GM19193 (cell line): Measurements from ENCODE around the gene NASP.

Source experiments
- POLR2A ChIP-seq: IDR thresholded peaks from 4 replicates; pipeline ENCODE4 v1.6.1; 2011; ENCODE audit not compliant: insufficient read depth, insufficient read length; ENCODE audit errors: extremely low read depth

Gene NASP

DNA sequence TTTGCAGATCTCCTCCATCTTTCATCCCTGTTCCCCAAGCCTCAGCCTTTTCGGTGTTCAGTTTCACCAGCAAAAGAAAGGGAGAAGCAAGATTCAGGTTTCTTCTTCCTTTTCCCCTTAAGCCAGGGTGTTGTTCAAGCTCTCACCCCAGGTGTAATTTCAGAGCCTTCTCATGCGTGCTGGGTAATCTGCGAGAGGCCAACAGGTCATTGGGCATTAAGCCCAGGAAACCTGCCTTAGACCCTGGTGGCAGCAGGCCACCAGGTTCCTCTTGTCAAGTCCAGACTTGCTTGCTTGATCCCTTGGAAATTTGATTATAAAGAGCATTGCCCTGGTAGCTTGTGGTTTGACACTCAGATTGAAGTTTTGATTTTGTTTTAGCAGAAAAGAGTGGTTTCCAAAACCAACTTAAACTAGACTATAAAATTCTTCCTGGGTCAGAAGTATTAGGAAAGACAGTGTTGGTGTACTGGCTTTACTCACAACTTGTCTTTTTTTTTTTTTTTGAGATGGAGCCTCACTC, 26.4 kb upstream of the NASP start:
- no peak for TF ChIP-seq POLR2A

DNA sequence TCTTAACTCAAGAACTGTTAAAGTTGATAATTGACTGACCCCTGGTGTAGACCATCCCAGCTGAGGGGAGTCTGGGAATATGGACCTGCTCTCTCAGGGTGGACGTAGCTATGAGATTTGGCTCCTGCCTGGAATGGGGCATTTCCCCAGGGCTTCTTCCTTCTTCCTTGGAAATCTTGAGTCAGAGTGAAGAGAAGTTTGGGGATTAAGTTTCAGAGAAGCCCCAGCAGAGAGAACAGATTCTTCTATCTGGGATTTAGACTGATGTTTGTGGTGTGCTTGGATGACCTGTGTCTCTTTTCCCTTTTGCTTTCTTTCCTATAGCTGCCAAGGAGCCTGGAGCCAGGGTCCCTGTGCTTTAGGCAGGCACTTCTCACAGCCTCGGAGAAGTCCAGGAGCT, 20.0 kb upstream of the NASP start:
- no peak for TF ChIP-seq POLR2A

DNA sequence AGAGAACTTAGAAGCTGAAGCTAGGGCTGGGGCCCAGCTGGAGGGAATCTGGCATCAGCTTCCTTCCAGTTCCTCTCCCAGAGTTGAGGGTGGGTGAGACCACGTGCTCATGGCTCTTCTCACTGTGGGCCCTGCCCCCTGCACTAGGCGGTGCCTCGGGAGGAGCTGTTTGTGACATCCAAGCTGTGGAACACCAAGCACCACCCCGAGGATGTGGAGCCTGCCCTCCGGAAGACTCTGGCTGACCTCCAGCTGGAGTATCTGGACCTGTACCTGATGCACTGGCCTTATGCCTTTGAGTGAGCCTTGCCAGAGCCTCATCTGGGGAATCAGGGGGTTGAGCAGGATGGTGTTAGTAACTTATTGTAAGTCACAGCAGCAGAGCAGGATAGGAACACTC, 17.1 kb upstream of the NASP start:
- no peak for TF ChIP-seq POLR2A

DNA sequence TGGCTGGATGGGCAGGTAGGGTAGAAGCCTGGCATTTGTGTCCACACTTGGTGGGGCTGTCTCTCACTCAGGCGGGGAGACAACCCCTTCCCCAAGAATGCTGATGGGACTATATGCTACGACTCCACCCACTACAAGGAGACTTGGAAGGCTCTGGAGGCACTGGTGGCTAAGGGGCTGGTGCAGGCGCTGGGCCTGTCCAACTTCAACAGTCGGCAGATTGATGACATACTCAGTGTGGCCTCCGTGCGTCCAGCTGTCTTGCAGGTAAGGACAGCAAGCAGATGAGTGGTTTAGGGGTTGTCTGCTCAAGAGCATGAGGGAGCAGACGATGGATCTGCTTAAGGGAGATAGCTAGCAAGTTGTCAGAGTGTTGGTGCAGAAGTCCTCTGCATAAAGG, 15.9 kb upstream of the NASP start:
- no peak for TF ChIP-seq POLR2A

DNA sequence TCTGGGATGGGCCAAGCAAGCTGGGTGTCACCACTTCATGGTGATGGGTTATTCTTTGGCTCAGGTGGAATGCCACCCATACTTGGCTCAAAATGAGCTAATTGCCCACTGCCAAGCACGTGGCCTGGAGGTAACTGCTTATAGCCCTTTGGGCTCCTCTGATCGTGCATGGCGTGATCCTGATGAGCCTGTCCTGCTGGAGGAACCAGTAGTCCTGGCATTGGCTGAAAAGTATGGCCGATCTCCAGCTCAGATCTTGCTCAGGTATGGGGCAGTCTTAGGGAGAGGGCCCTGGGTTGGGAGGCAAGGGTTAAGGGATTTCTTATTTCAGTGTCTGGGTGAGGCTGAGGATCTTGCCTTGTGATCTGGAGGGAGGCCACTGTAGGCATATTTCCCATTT, 15.4 kb upstream of the NASP start:
- TF ChIP-seq POLR2A: no peak

DNA sequence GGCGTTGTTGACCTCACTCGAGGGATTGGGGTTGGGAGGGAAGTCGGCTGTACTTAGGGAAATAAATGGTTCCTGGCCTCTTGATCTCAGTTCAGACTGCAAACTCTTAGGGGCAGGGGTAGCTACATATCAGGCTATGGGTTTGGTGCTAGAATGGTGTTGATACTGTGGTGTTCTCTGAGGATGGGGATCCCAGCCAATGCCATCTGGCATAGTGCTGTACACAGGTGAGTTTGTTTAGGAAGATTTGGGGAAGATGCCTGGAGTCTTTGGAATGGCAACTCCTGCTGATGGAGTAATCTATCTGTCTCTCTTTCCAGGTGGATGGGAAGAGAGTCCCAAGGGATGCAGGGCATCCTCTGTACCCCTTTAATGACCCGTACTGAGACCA, 14.3 kb upstream of the NASP start:
- no peak for TF ChIP-seq POLR2A

DNA sequence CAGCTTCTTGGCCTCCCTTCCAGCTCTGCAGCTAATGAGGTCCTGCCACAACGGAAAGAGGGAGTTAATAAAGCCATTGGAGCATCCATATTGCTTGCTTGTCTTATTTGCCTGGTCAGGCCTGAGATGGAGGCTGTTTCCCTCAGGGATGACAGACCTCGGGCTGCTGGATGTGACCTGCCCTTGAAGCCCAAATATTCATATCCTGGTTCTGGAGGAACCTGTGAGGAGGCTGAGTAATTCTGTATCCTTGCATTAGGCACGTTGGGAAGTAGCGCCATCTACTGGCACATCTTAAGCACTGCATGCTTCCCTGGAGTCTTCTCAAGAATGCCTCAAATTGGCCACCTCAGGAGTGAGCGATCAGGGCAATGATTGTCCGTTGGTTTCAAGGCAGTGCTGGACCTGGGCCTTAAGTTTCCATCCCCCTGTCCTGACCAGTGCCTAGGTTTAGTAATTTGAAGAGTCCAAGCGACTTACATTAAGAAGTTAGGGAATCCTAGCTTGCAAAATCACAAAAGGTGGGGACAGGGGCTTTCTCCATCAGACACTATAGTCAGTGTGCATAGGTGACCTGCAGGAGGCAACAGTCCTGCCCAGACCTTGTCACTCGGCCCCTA, 13.8 kb upstream of the NASP start:
- no peak for TF ChIP-seq POLR2A

DNA sequence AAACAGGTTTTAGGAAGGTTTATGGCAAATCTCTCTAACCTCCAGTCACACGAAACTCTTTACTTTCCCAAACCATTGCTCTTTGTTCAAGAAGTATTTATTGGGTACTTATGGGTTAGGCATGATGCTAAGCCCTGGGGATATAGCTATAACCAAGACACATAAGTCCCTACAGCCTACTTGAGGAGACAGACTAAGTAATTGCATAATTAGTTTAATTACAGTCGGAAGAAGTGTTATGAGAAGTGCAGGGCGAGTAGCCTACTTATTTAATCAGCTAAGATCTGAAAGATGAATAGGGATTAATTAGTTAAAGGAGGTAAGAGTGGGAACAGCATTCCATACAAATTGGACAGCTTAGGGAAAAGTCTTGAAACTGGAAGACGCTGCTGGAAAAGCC, 13.2 kb upstream of the NASP start:
- TF ChIP-seq POLR2A: no peak

DNA sequence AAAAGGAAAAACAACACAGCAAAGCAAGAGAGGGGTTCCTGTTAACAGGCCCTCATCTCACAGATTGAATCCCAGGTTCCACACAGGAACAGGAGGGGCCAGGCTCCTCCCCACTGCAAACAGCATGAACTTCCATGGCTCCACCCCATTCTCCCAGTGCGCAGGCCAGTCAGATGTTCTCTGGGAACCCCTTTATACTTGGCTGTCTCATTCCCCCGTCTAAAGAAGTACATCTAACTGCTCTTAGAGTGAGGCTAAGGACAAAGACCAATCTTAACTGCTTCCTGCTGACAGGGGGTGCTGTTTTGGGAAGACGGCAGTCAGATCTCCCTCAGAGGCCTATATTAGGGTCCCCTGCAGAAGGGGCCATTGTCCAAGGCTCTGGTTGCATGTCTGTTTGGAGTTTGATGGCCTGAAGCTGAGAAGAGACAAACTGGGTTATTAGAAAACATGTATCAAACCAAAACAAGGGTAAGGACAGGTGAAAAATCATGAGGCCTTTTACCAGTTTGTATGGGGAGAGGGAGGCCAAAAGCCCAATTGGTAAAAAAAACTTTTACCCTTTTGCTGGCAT, 10.5 kb upstream of the NASP start:
- no peak for TF ChIP-seq POLR2A

DNA sequence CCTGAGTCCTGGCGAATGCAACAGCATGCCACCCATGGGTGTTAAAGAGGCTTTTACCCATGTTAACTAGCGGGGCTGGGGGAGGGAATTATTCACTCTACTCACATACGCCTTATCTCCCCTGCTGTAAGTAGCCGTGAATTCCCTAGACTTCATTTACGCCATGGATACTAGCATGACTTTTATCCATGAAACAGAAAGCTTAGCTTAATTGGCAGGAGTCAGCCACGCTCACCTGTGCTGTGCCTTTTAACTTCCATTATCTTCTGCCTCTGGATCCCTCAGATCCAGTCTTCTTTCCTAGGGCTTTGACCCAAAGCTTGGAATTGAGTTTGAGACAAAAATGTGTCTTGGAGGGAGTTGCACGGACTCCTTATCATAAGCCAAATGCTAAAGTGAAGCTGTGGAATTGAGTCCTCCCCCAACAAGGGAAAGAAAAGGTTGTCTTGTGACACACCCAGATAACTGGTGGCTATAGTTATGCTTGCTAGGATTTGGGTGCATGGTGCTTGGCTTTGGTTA, 9.7 kb upstream of the NASP start:
- TF ChIP-seq POLR2A: no peak

DNA sequence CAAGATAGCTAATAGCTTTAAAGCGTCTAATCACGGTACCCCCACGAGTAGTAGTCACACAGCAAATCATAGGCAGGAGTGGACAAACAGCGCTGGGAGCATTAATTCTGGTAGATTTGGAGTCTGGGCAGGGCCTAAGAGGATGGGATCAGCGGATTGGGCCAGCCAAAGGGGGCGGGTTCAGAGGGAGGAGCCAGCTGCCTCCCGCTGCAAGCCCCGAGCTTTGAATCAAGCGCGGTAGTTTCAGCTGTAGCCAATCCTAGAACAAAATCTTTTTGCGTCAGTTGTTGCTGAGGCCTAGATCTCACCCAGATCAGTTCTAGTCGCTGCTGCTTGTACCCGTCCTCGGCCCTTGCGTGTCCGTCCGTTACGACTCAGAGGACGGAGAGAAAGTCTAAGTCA, 576 bp upstream of the NASP start:
- no peak for TF ChIP-seq POLR2A

DNA sequence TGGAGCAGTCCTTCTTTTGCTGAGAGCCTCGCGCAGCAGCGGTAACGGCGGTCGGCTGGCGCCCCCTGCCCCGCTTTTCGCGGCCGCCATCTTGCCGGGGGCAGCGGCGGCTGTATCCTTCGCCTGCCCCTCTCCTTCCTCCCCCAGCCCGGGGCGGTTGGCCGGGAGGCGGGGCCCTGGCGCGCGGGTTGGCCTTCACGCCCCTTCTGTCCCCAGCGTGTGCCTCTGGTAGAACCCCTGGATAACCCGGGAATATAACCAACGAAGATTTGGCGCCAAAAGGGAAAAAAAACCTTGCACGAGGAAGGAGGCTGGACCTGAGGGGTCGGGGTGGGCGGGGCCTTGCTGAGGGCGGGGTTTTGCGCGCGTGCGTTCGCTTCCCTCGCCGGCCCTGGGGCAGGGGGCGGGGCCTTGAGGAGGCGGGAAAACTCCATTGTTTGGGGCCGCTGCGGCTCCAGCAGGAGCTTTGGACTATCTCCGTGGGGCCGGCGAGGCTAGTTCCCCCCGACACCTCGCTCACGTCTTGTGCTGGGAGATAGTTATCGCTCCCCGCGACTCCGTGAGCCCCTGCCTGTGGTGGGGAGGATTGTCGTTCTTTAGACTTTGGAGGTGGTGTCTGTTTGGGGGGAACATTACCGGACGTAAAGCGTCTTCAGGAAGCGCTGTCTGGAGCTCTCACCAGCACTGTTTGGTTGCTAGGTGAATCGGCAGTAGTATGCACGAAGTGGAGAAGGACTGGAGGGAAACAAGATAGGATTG, 689 bp downstream of the NASP start:
- no peak for TF ChIP-seq POLR2A

DNA sequence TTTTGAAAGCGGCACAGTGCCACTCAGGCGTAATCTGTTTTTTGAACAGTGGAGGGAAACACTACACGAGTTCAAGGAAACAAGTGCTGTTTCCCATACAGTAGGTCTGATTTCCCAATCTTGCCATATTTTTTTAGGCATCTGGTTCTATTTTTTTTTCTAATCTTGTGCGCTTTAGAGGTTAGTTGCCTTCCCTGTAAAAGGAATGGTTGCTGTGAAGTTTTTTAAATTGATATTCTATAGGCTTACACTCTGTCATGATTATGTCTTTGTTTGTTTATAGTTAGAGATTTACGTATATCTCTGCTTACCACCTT, 1.2 kb downstream of the NASP start:
- TF ChIP-seq POLR2A: no peak

DNA sequence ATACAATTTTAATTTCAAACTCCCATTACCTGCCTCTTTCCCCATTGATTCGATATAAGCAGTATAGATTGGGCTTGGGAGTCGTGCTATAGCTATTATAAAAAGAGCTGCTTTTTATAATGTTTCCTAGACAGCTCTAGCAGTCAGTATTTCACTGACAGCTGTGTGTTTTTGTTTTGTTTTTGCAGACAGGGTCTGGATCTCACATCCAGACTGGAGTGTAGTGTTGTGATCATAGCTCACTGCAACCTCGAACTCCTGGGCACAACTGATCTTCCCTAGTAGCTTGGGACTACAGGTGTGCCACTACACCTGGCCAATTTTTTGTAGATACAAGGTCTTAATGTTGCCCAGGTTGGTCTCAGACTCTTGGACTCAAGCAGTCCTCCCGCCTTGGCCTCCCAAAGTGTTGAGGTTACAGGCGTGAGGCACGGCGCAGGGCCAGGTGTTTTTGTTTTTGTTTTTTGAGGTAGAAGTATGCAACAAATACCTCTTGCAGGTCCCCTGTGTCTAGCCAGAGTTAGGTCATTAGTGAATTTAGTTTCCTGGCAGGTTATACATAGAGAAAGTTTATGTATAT, 1.7 kb downstream of the NASP start:
- TF ChIP-seq POLR2A: no peak

DNA sequence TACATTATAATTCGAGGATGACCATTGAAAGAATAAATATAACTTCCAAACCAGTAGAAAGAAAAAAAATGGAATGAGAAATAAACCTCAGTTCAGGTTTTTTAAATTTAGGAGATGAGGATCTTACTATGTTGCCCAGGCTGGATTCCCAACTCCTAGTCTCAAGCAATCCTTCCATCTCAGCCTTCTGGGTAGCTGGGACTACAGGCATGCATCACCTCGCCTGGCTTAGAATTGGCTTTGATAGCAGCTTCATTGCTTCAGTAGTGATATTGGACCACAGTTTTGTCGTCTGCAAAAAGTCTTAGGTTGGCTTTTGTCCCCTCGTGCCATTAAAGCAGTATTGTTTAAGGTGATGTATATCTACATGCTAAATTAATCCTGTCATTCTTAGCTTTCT, 2.9 kb downstream of the NASP start:
- no peak for TF ChIP-seq POLR2A

DNA sequence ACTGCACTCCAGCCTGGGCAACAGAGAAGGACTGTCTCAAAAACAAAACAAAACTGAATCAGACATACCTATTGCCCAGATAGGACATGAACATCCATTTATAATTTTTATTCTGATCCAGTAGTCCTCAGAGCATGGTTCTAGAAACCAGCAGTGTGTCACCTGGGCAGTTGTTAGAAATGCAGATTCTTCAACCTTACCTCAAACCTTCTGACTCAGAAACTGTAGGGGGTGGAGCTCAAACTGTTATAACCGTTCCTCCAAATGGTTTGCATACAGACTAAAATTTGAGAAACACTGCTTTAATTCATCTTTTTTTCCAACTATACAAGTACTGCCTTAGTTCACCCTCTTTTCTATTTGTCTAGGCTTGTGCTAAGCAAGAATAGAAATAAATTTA, 6.0 kb downstream of the NASP start:
- no peak for TF ChIP-seq POLR2A
